GM06990 (cell line): Measurements from ENCODE around the gene KCNAB1.

Experiments used
- DNase-seq: peaks from one replicate; pipeline ENCODE4 v3.0.0-alpha.2; 2011; ENCODE audit not compliant: insufficient read length; ENCODE audit errors: extremely low read depth
- H3K27me3 ChIP-seq: replicated peaks from 2 replicates; pipeline ENCODE4 v1.6.0; 2011; ENCODE audit warnings: low read length; ENCODE audit not compliant: control insufficient read depth, insufficient read depth
- H3K36me3 ChIP-seq: 2 replicates; pipeline ENCODE4 v1.5.1; 2011; ENCODE audit warnings: low read length; ENCODE audit not compliant: control insufficient read depth, insufficient read depth
- H3K4me3 ChIP-seq: replicated peaks from 2 replicates; pipeline ENCODE4 v1.5.1; 2011; ENCODE audit warnings: low read depth, mild to moderate bottlenecking, control low read depth, low read length
- CTCF ChIP-seq: IDR thresholded peaks from 2 replicates; pipeline ENCODE4 v1.5.1; 2011; ENCODE audit warnings: low read length, control low read depth, mild to moderate bottlenecking, inconsistent platforms; ENCODE audit not compliant: insufficient read depth, poor library complexity, severe bottlenecking

The KCNAB1 gene

GRCh38 chr3:156377266-156377665, 256.9 kb downstream of the KCNAB1 start:
- H3K27me3 ChIP-seq = no peaks in the 10 kb centered on the region; the same call in 1 of the 2 replicates
- no peaks in the 10 kb centered on the region for H3K36me3 ChIP-seq
- H3K4me3 ChIP-seq = no peak overlapping the region
- no peak for DNase-seq
- no peak for TF ChIP-seq CTCF

GRCh38 chr3:156377718-156378117, 257.3 kb downstream of the KCNAB1 start:
- no peak for DNase-seq
- no peak for TF ChIP-seq CTCF
- no peaks in the 10 kb centered on the region for H3K36me3 ChIP-seq
- no peaks in the 10 kb centered on the region; the same call in 1 of the 2 replicates for H3K27me3 ChIP-seq
- H3K4me3 ChIP-seq = no peak overlapping the region

- no peak for DNase-seq
- H3K27me3 ChIP-seq = no peaks in the 10 kb centered on the region; the same call in 1 of the 2 replicates
- H3K4me3 ChIP-seq = no peak overlapping the region
- H3K36me3 ChIP-seq = no peaks in the 10 kb centered on the region
- TF ChIP-seq CTCF = no peak
Measured at GRCh38 chr3:156378871-156379270, 258.5 kb downstream of the KCNAB1 start.

GRCh38 chr3:156379327-156379726, 258.9 kb downstream of the KCNAB1 start:
- DNase-seq = no peak
- Histone ChIP-seq H3K36me3 (no peaks in the 10 kb centered on the region), H3K27me3 (no peaks in the 10 kb centered on the region; the same call in 1 of the 2 replicates), H3K4me3 (no peak overlapping the region)
- no peak for TF ChIP-seq CTCF

- no peaks in the 10 kb centered on the region for H3K36me3 ChIP-seq
- H3K27me3 ChIP-seq = no peaks in the 10 kb centered on the region; the same call in 1 of the 2 replicates
- no peak for DNase-seq
- H3K4me3 ChIP-seq = no peak overlapping the region
- no peak for TF ChIP-seq CTCF
Measured at GRCh38 chr3:156381253-156381652, 260.9 kb downstream of the KCNAB1 start.
